Activated CD4-positive, alpha-beta T cell treated with anti-CD3 and anti-CD28 coated beads, Interleukin-2, amount 50 U/mL, for 48 hours (primary cell): ENCODE results near the gene KCNJ14.
A peak's percentile ranks its signal among the peaks of the same experiment; 100 is the strongest.

ENCODE experiments used
- DNase-seq, 2 experiments: peaks; one replicate each; pipeline ENCODE4 v3.0.0-alpha.2; 2020

The KCNJ14 gene

DNA sequence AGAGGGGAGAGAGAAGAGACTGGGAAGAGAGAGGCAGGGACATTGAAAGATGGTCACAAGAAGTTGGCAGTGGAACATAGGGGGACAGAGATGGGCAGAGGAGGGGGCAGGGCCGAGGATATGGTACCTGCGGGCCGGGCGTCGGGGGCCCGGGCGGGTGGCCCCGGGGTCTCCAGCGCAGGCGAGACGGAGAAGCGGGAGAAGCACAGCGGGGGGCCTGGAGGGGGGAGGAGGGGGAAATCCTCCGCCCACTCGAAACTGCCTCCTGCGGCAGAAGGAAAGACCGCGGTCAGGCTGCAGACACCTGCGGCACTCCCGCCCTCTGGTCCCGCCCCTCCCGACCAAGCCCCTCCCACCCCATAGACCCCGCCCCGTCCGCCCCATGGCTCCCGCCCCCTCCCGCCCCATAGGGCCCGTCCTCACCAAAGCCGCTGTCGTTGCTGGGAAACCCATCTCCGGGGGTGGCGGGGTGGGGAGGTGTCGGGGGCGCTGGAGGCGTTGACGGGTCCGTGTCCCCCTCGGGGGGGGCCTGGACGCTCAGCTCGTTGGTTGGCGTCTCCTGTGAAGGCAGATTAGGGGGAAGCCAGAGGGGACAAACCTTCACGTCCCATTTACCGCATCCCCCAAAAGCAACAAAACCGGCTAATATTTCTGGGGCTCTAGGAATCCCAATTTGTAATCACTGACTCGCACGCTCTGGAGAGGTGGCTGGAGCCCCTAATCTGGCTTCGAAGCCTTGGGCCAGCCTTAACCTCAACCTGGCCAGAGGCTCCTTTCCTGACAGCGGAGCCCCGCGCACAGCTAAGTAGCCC lies 35.8 kb downstream of the KCNJ14 start:
- peak in 1 of 2 experiments; percentile 50 for DNase-seq

DNA sequence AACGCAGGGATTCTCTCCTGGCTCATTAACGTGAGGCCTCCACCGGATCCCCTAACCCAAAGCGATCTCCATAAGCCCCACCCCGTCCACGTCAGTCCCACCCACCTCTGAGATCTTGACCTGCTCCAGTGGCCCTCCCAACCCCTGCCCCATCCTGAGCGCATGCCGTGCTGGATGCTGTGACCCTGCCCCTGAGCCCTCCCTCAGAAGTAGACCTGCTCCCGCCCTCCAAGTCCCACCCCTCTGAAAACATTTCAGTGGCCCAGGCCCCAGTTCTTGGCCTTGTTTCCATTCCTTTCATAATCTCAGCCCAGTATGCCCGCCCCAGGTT lies 36.4 kb downstream of the KCNJ14 start:
- DNase-seq, result no peak

DNA sequence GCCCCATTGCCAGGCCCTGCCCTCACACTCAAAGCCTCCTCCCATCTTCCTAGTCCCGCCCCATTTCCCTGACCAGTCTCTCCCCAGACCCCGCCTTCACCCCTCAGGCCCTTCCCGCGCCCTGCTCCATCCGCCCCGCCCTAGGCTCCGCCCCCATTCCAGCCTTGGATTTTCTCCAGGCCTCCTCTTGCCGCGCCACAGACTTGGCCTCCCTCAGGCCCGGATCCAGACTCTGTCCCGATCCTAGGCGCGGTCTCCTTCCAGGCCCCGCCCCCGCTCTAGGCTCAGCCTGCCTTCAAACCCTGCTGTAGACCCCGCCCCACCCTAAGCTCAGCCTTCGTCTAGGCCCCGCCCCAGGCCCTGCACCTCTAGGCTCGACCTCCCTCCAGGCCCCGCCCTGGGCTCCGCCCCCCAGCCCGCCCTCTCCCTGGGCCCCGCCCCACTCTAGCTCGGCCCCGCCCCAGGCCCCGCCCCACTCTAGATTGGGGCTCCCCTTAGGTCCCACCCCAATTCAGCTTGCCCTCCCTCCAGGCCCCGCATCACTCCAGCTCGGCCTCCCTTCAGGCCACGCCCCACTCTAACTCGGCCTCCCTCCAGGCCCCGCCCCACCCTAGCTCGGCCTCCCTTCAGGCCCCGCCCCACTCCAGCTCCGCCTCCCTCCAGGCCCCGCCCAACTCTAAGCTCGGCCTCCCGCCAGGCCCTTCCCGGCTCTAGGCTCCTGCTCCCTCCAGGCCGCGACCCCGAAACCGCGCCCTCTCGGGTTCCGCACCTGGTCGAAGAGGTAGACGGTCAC lies 37.7 kb downstream of the KCNJ14 start:
- DNase-seq, result peak; percentile 83 to 86

DNA sequence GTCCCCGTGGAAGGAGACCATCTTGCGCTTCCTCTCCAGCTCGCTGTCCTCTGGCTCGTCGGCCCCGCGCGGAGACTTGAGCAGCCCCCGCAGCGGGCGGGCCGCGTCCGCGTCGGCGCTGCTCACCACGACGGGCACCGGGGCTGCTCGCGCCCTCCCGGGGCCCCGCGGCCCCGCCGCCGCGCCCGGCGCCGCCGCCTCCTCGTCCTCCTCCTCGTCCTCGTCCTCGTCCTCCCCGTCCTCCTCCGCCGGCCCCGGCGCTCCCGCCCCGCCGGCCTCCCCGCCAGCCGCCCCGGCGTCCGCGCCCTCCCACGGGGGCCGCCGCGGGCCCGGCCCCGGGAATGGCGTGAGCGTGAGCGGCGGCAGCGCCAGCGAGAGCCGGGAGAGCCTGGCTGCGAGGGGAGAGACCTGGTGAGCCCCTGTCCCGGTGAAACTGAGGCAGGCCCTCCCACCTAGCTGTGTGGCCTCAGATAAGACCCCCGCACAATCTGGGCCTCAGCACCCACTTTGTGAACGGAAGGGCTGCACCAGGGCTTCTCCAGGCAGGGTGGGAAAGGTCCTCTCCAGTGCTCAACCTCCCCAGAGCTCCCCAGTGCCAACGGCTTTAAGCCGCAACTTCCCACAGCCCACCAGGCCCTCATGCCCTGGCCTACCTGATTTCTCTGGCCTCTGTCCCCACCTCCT lies 38.5 kb downstream of the KCNJ14 start:
- no peak for DNase-seq

DNA sequence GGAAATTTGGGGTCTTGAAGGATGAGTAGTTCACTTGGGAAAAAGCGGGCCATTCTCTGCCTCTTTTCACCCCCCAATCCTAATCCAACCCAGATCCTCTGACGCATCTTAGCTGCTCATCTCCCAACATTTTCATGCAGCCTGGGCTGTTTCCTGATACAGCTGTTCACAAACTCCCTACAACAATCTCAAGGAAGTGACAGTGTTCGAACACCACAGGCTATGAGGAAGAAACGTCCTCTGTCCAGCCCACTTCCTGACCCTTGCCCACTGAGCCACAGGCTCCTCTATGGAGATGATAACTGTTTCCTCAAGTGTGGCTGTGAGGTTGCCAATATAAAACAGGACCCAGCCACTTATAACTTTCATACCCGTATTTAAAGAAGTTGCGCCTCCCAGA lies 40.0 kb downstream of the KCNJ14 start:
- no peak for DNase-seq

DNA sequence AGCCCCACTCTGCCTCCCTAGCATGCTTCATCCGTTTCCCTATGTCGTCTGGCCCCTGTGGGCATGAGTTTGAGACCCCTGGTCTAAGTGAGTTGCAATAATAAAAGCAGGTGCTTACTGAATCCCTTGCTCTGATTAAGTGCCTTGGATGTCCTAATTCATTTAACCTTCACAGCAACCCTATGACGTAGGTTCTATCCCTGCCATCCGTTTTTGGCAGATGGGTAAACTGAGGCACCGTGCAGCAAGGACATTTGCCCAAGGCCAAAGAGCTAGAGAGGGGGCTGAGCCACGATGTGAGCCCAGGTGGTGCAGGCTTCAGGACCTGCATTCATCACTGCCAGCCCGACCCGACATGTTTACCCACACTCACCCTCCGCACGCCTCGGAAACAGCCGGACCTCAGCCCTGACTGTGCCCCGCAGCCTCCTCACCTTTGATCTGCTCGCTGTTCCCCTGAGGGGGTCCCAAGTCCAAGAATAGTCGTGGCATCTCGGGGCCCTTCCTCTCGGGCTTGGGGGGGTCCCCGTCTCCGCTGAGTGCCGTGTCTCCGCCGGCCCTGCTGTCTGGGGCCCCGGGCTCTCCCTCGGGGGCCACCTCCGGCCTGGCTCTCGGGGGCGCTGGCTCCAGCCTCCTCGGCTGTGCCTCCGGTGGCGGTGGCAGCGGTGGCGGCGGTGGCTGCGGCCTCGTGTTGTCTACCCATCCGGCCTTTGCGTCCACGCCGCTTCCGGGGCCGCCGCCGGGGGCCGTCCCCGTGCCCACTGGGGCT lies 41.8 kb downstream of the KCNJ14 start:
- DNase-seq, result no peak

DNA sequence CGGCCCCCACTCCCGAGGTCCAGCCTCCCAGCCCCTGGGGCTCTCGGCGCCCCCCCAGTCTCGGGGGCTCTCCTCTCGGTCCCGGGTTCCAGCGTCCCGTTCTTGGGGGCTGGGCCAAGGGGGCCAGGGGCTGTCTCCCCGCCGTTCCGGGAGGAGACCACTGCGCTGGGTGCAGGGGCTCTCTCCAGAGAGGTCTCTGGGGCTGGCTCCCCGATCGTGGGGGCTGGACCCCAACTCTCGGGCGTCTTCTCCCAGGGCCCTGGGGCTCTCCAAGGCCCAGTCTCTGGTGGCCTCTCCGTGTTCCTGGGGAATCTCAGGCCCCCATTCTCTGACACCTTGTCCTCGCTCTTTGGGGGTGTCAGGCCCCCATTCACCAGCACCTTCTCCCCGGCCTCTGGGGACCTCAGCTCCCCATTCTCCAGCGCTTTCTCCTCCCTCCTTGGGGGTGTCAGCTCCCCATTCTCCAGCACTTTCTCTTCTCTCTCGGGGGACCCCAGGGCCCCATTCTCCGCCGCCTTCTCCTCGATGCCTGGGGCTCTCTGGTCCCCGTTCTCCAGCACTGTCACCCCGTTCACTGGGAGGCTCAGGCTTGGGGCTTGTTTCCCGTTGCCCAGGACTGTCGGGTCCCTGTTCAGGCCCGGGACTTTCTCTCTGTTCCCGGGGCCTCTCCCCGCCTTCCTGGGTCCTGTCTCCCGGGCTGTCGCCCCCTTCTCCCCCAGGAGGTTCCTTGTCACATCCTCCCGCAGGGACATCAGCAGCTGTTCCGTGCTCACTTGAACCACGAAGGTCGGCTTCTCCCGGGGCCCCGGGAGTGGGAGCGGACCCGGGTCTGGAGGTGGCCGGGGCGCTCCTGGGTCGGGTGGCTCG lies 42.6 kb downstream of the KCNJ14 start:
- no peak for DNase-seq

DNA sequence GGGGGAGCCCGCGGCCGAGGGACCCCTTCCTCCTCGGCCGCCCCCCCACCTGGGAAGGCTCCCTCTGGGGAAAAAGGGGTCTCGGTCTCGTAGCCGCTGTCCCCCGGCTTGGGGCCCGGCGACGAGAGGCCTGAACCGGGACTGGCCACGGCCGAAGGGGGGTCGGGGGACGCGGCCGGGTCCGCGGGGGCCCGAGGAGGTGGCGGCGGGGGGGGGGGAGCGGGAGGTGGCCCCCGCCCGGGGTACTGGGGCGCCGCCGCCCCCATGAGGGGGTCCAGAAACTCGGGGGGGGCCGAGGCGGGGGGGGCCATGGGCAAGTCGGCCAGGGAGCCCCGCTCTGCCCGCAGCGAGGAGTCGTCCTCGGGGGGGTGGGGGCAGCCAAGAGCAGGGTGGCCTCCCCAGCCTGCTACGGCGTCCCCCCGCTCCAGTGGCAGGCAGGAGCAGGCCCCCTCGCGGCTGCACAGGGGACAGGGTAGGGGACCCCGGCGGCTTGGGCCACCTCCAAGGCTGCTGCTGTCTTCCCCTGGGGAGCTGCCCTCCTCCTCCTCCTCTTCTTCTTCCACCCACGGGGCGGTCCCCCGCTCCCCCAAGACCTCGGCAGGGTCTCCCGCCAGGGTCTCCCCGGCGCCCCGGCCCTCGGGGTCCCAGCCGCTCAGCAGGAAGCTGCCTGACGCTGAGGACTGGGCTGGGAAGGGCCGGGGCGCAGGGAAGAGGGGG lies 43.4 kb downstream of the KCNJ14 start:
- DNase-seq, result no peak

DNA sequence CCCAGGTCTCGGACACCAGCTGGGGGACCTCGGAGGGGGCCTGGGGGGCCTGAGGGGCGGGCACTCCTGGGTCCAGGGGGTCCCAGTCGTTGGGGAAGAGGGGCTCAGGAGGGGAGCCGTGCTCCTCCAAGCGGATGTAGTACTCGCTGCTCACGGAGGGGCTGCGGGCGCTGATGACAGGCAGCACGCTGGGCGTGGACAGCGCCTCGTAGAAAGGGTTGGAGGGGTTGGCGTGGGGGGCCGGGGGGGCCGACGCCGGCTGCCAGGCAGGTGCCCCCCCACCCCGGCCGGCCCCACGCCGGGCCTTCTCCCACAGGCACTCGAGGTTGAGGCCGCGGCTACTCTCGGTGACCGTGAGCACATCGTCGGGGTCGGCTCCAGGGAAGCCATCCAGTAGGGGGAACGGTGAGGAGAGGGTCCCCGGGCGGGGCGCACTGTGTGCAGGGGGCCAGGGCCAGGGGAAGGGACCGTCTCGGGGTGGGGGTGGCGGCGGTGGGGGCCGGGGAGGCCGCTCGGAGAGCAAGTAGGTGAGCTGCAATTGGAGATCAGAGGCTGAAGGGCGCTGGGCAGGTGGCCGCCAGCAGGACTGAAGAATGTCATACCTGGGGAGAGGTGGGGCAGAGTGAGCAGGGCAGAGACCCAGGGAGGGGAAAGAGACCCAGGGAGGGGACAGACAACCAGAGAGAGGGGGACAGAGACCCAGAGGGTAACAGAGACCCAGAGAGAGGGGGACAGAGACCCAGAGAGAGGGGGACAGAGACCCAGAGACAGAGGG lies 44.1 kb downstream of the KCNJ14 start:
- DNase-seq, result no peak

DNA sequence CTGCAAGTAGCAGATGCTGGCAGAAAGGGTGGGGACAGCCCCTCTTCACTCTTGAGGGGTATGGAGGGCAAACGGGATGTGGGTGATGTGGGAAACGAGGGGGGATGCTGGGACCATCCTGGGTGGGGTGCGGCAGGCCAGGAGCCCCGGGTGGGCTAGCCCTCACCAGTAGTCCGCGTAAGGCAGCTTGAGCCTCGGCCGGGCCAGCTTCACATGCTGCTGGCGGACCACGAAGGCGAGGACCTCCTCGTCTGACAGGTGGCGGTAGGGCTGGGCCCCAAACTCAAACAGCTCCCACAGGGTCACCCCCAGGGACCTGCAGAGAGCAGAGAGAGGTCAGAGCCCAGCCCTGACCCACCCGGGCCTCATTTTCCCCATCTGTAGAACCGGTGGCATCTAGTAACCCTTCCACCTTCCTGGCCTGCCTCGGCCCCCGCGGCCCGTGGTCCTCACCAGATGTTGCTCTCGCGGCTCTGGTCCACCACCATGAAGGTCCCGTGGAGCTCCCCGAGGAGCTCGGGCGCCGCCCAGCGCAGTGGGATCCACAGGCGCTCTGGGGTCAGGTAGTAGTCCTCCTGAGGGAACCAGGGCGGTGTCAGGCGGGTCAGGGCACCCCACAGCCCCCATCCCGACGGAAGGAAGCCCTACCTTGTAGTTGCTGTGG lies 45.6 kb downstream of the KCNJ14 start:
- DNase-seq, result no peak

DNA sequence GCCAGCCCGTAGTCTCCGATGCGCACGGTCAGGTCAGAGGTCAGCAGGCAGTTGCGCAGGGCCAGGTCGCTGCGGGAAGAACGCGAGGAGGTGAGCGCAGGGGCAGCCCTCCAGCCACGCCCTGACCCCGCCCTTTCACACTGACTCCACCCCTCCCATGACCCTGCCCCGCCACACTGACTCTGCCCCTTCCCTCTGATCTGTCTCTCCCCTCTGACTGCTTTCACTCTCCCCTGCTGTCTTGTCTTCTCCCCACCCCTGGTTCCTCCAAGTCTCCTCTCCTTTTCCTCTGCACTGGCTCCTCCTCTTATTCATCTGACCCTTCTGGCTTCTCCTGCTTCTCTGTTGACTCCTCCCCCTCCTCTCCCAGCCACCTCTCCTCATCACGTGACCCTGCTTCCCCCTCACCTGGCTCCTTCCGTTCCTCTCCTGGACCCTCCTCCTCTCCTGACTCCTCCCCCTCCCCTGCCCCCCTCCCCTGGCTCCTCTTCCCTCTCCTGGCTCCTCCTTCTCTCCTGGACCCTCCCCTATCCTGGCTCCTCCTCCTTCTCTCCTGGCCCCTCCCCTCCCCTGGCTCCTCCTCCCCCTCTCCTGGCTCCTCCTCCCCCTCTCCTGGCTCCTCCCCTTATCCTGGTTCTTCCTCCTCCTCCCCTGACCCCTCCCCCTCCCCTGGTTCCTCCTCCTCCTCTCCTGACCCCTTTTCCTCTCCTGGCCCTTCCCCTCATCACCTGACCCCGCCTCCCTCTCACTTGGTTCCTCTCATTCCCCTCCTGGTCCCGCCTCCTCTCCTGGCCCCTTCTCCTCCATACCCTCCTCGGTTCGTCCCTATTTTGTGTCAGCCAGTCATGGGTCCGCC lies 46.3 kb downstream of the KCNJ14 start:
- DNase-seq, result peak; percentile 77 to 78

DNA sequence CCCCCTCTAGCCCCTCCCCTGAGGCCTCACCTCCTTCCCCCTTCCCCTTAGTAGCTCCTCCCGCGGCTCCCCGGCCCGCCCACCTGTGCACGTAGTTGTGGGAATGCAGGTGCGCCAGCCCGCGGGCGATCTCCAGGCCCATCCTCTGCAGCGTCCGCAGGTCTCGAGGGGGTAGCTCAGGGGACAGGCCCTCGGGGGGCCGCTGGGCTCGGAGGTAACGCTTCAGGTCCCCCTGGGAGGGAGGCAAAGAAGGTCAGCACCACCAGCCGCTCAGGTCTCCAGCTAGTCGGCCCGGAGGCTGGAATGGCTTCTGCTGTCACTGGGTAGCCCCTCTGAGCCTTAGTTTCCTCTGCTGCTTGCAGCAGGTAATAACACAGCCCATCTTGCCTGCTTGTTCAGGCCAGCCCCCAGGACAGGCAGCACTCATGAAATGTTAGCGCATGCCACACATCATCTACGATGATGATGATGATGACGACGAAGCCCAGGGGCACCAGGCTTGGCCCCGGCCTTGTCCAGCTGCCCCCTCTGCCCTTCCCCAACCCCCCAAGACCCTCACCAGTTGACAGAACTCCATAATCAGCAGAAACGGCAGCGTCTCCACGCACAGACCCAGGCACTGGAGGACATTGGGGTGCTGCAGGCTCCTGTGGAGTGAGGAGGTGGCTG lies 47.1 kb downstream of the KCNJ14 start:
- no peak for DNase-seq

DNA sequence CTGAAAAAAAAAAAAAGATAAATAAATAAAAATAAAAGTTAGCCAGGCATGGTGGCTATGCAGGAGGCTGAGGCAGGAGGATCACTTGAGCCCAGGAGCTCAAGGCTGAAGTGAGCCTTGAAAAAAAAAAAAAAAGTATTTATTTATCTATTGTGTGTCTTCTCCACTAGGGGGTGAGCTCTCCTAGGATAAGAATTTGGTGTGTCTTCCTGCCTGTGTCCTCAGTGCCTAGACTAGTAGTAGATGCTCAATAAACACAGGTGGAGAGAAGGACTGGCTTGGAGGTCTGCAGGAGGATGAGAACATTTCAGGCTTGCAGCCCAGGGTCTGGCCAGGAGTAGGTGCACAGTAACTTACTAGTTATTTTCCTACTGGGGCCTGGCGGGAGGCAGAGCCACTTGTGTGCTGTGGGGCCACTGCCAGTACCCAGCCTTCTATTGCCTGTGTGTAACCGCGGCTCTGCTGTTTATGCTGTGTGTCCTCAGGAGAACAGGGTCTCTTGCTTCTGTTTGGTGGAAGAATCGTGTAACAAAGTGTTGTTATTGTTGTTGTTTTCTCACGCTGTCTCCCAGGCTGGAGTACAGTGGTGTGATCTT lies 50.9 kb downstream of the KCNJ14 start:
- no peak for DNase-seq

DNA sequence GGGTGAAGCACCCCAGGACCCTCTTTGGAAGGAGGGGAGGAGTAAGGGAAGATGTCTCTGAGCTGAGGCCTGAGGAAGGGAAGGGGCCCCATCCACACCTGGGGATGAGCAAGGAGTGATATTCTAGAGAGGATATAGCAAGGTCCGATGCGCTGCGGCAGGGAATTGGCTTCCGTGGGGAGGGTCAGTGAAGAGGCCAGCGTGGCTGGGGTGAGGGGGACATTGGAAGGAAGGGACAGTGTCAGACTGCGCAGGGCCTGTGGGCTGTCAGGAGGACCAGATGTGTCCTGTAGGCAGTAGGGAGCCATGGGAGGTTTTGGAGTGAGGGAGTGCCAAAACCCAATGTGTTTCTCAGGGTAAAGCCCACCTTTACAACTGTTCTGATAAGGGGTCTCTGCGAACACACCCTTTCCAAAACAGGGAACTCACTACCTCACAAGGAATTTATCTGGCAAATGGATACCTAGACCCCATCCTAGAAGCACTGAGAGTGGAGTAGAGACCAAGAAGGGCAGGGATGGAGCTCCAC lies 52.6 kb downstream of the KCNJ14 start:
- no peak for DNase-seq

DNA sequence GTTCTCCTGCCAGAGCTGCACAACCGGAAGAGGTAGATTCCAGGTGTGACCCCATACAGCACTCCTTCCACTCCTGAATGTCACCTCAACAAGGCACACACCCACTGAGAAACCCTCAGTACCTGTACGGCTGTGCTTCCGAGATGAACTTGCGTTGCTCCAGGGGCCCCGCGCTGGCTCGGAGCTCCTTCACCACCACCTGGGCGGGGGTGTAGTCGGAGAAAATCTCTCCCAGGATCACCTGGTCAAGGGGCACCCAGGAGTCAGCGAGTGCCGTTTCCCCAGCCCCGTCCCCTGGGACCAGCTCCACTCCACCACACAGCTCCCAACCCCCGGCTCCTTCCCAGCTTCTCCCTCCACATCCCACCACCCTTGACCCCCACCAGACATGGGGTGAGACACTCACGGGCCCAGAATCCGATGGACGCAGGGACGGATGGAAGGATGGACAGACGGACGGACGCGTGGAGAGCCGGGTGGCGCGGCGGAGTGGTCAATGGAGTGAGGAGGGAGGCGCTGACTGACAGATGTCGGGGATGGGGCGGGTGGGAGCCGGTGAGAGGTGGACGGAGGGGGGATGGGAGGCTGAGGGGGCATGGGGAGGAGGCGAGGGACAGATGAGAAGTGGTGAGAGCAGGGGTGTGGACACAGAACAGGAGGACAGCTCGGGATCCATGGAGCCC lies 53.5 kb downstream of the KCNJ14 start:
- DNase-seq, result no peak

DNA sequence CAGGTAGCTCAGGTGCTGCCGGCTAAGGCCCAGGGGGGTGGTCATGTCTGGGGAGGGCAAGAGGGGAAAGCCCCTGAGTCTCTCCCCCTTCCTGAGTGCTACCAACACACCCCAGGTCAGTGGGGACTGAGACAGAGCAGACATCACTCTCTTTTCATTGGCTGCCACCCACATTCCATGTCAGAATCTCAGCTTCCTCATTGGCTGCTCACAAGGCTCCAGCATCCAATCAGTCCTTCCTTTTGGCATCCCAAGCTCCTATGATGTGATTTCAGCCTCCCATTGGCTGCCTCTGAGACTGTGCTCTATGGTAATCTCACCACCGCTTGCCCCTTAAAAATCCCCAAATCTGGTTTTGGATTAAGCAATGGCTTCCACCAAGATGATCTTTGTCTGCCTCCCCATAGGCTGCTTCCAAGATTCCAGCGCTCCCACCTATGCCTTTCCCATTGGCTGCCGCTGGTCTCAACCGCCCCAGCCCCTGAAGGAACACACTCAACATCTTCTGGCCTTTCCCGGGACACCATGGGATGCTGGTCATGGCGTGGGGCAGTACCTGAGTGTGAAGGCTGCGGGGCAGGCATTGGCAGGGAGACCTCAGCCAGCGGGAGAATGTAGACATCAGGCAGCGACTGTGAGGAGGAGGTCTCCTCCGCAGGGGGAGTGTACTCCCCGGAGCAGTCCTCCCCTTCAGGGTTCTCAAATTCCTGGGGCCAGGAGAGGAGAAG lies 54.3 kb downstream of the KCNJ14 start:
- no peak for DNase-seq
